ENCODE measurements around the gene RPP25.

RPP25 gene

GRCh38 chr15:74956648-74957475 is at the start of gene RPP25:
Gene RPP25 (minus strand): TSS chr15:74956772. CDS start chr15:74956583, 189 bp downstream.
- peak; percentile 57 to 58 for DNase-seq (ENCODE audit: extremely low read depth in 1 of 2, low read depth in 1 of 2)

- DNase-seq (ENCODE audit: extremely low read depth in 1 of 2, low read depth in 1 of 2) = no peak
These were observed 45.8 kb upstream of the RPP25 start for GRCh38 chr15:75002398-75002797.

GRCh38 chr15:75001310-75001709 is 44.7 kb upstream of the RPP25 start:
- DNase-seq (ENCODE audit: extremely low read depth in 1 of 2, low read depth in 1 of 2) = no peak

- DNase-seq (ENCODE audit: extremely low read depth in 1 of 2, low read depth in 1 of 2) = no peak
These were observed 41.0 kb upstream of the RPP25 start for GRCh38 chr15:74997543-74997942.

GRCh38 chr15:74997141-74997540 is 40.6 kb upstream of the RPP25 start:
- DNase-seq (ENCODE audit: extremely low read depth in 1 of 2, low read depth in 1 of 2) = no peak

GRCh38 chr15:74995779-74996765 is 39.5 kb upstream of the RPP25 start:
- no peak for DNase-seq (ENCODE audit: extremely low read depth in 1 of 2, low read depth in 1 of 2)

GRCh38 chr15:74995182-74995778 is 38.7 kb upstream of the RPP25 start, which contains the start of gene SCAMP5:
Gene SCAMP5 (plus strand): TSS chr15:74995563. CDS start chr15:75011840, 16,277 bp downstream.
- DNase-seq (ENCODE audit: extremely low read depth in 1 of 2, low read depth in 1 of 2) = peak; percentile 72 to 88

- no peak for DNase-seq (ENCODE audit: extremely low read depth in 1 of 2, low read depth in 1 of 2)
These were observed 38.1 kb upstream of the RPP25 start for GRCh38 chr15:74994685-74995084.

GRCh38 chr15:74994236-74994635 is 37.7 kb upstream of the RPP25 start:
- DNase-seq (ENCODE audit: extremely low read depth in 1 of 2, low read depth in 1 of 2) = no peak

GRCh38 chr15:74992619-74993018 is 36.0 kb upstream of the RPP25 start:
- no peak for DNase-seq (ENCODE audit: extremely low read depth in 1 of 2, low read depth in 1 of 2)

GRCh38 chr15:74989527-74989926 is 33.0 kb upstream of the RPP25 start:
- no peak for DNase-seq (ENCODE audit: extremely low read depth in 1 of 2, low read depth in 1 of 2)

- DNase-seq (ENCODE audit: extremely low read depth in 1 of 2, low read depth in 1 of 2) = peak; percentile 23 to 38
These were observed 31.6 kb upstream of the RPP25 start for GRCh38 chr15:74988007-74988800.

GRCh38 chr15:74983725-74984231 is 27.2 kb upstream of the RPP25 start:
- DNase-seq (ENCODE audit: extremely low read depth in 1 of 2, low read depth in 1 of 2) = peak; percentile 36 to 81

GRCh38 chr15:74982183-74982582 is 25.6 kb upstream of the RPP25 start:
- no peak for DNase-seq (ENCODE audit: extremely low read depth in 1 of 2, low read depth in 1 of 2)

GRCh38 chr15:74978503-74978902 is 21.9 kb upstream of the RPP25 start:
- peak in 1 of 2 donors; percentile 69 for DNase-seq (ENCODE audit: extremely low read depth in 1 of 2, low read depth in 1 of 2)

- no peak for DNase-seq (ENCODE audit: extremely low read depth in 1 of 2, low read depth in 1 of 2)
These were observed 21.5 kb upstream of the RPP25 start for GRCh38 chr15:74978077-74978476.

GRCh38 chr15:74977599-74977998 is 21.0 kb upstream of the RPP25 start:
- DNase-seq (ENCODE audit: extremely low read depth in 1 of 2, low read depth in 1 of 2) = peak in 1 of 2 donors; percentile 44

- DNase-seq (ENCODE audit: extremely low read depth in 1 of 2, low read depth in 1 of 2) = no peak
These were observed 19.6 kb upstream of the RPP25 start for GRCh38 chr15:74976159-74976558.

- DNase-seq (ENCODE audit: extremely low read depth in 1 of 2, low read depth in 1 of 2) = no peak
These were observed 11.1 kb upstream of the RPP25 start for GRCh38 chr15:74967670-74968069.

GRCh38 chr15:74964794-74965193 is 8.2 kb upstream of the RPP25 start:
- no peak for DNase-seq (ENCODE audit: extremely low read depth in 1 of 2, low read depth in 1 of 2)

Data from stimulated activated CD8-positive, alpha-beta memory T cell treated with anti-CD3 and anti-CD28 coated beads, Interleukin-7, amount 100 ng/mL, for 48 hours (primary cell).